Activated T-cell treated with anti-CD3 and anti-CD28 coated beads, Interleukin-2, amount 50 U/mL, for 72 hours (primary cell): Measurements from ENCODE around the gene CCDC102A. TPM values are rescaled to one million over a fixed set of nuclear protein-coding genes. Genes with fewer than 3 reads are reported as not detected.

Experiments
- ATAC-seq, 2 donors: fragments of 150-1000 bp; cut with Tn5 transposase; replicated peaks in 1 of 2; 2 replicates each; pipeline ENCODE4 v1.10.0; 2021; ENCODE audit warnings: moderate library complexity in 2 of 2, mild to moderate bottlenecking in 1 of 2
- DNase-seq, 2 donors: peaks; one replicate each; pipeline ENCODE4 v3.0.0; 2021 to 2022; ENCODE audit warnings: mixed read lengths in 1 of 2
- H3K27ac Mint-ChIP-seq: one replicate; pipeline ENCODE4 v1.8.0; 2022; ENCODE audit warnings: mild to moderate bottlenecking, moderate library complexity, mixed read lengths
- H3K27me3 Mint-ChIP-seq: one replicate; pipeline ENCODE4 v1.8.0; 2022; ENCODE audit warnings: low read depth, mixed read lengths
- H3K36me3 Mint-ChIP-seq, 2 donors: one replicate each; pipeline ENCODE4 v1.8.0; 2022; ENCODE audit warnings: mixed read lengths in 2 of 2, mild to moderate bottlenecking in 1 of 2; ENCODE audit not compliant: insufficient read depth in 2 of 2
- H3K4me1 Mint-ChIP-seq: one replicate; pipeline ENCODE4 v1.8.0; 2022; ENCODE audit warnings: low read depth, mixed read lengths
- H3K4me3 Mint-ChIP-seq, 2 donors: one replicate each; pipeline ENCODE4 v1.8.0; 2022; ENCODE audit warnings: mild to moderate bottlenecking in 2 of 2, mixed read lengths in 2 of 2, moderate library complexity in 2 of 2
- H3K9me3 Mint-ChIP-seq, 2 donors: one replicate each; pipeline ENCODE4 v1.8.0; 2022; ENCODE audit warnings: mixed read lengths in 2 of 2
- total RNA-seq, 2 donors: library from RNA; stranded (reverse); gene quantifications; one replicate each; pipeline ENCODE4 v1.2.3, GENCODE V29; 2022

Gene CCDC102A
- total RNA-seq, 2 donors from 2014 or later = 8.1 to 14.6 TPM

- ATAC-seq (no peak), DNase-seq (no peak)
- H3K27me3 Mint-ChIP-seq = no peaks in the 10 kb centered on the region
- H3K27ac Mint-ChIP-seq = no peak overlapping the region
- no peaks in the 10 kb centered on the region for H3K36me3 Mint-ChIP-seq
- no peaks in the 10 kb centered on the region for H3K9me3 Mint-ChIP-seq
- no peak overlapping the region for H3K4me3 Mint-ChIP-seq
- no peaks in the 10 kb centered on the region for H3K4me1 Mint-ChIP-seq
These were observed 18.7 kb downstream of the CCDC102A start for GRCh38 chr16:57517397-57518367.

GRCh38 chr16:57516773-57517172 is 19.6 kb downstream of the CCDC102A start:
- H3K4me1 Mint-ChIP-seq = no peaks in the 10 kb centered on the region
- H3K27me3 Mint-ChIP-seq = no peaks in the 10 kb centered on the region
- no peaks in the 10 kb centered on the region for H3K9me3 Mint-ChIP-seq
- H3K4me3 Mint-ChIP-seq = no peak overlapping the region
- H3K27ac Mint-ChIP-seq = no peak overlapping the region
- no peak for DNase-seq
- no peaks in the 10 kb centered on the region for H3K36me3 Mint-ChIP-seq
- ATAC-seq = no peak

- Mint-ChIP-seq H3K27me3 (no peaks in the 10 kb centered on the region), H3K9me3 (no peaks in the 10 kb centered on the region)
- ATAC-seq = no peak
These were observed 20.1 kb downstream of the CCDC102A start for GRCh38 chr16:57516176-57516725.

GRCh38 chr16:57514791-57515600 is 21.4 kb downstream of the CCDC102A start:
- Mint-ChIP-seq H3K4me1 (no peaks in the 10 kb centered on the region), H3K4me3 (no peak overlapping the region), H3K27ac (no peak overlapping the region), H3K27me3 (no peaks in the 10 kb centered on the region), H3K9me3 (no peaks in the 10 kb centered on the region), H3K36me3 (no peaks in the 10 kb centered on the region)
- ATAC-seq (no peak), DNase-seq (no peak)

More at GRCh38 chr16:57516176-57516725, 20.1 kb downstream of the CCDC102A start:
- H3K4me1 Mint-ChIP-seq = no peaks in the 10 kb centered on the region
- H3K36me3 Mint-ChIP-seq = no peaks in the 10 kb centered on the region
- no peak overlapping the region for H3K27ac Mint-ChIP-seq
- DNase-seq = no peak
- no peak overlapping the region for H3K4me3 Mint-ChIP-seq

GRCh38 chr16:57514371-57514770 is 22.0 kb downstream of the CCDC102A start:
- no peaks in the 10 kb centered on the region for H3K36me3 Mint-ChIP-seq
- no peaks in the 10 kb centered on the region for H3K27me3 Mint-ChIP-seq
- ATAC-seq = no peak

GRCh38 chr16:57513371-57514102 is 22.8 kb downstream of the CCDC102A start:
- DNase-seq (no peak), ATAC-seq (no peak)
- H3K4me3 Mint-ChIP-seq = no peak overlapping the region
- H3K27me3 Mint-ChIP-seq = no peaks in the 10 kb centered on the region
- H3K27ac Mint-ChIP-seq = no peak overlapping the region
- H3K36me3 Mint-ChIP-seq = no peaks in the 10 kb centered on the region
- H3K9me3 Mint-ChIP-seq = no peaks in the 10 kb centered on the region
- no peaks in the 10 kb centered on the region for H3K4me1 Mint-ChIP-seq

More at GRCh38 chr16:57514371-57514770, 22.0 kb downstream of the CCDC102A start:
- no peak for DNase-seq
- H3K4me1 Mint-ChIP-seq = no peaks in the 10 kb centered on the region
- H3K27ac Mint-ChIP-seq = no peak overlapping the region
- no peaks in the 10 kb centered on the region for H3K9me3 Mint-ChIP-seq
- no peak overlapping the region for H3K4me3 Mint-ChIP-seq

GRCh38 chr16:57512296-57513001 is 23.9 kb downstream of the CCDC102A start:
- H3K4me1 Mint-ChIP-seq = no peaks in the 10 kb centered on the region
- H3K36me3 Mint-ChIP-seq = no peaks in the 10 kb centered on the region
- H3K27me3 Mint-ChIP-seq = no peaks in the 10 kb centered on the region
- ATAC-seq (no peak), DNase-seq (no peak)
- no peak overlapping the region for H3K27ac Mint-ChIP-seq
- H3K4me3 Mint-ChIP-seq = no peak overlapping the region
- no peaks in the 10 kb centered on the region for H3K9me3 Mint-ChIP-seq

- Mint-ChIP-seq H3K27me3 (no peaks in the 10 kb centered on the region), H3K4me3 (no peak overlapping the region), H3K9me3 (no peaks in the 10 kb centered on the region), H3K27ac (no peak overlapping the region), H3K4me1 (no peaks in the 10 kb centered on the region), H3K36me3 (no peaks in the 10 kb centered on the region)
- ATAC-seq = no peak
- no peak for DNase-seq
These were observed 26.1 kb downstream of the CCDC102A start for GRCh38 chr16:57510016-57510871.

GRCh38 chr16:57509231-57509923 is 27.0 kb downstream of the CCDC102A start:
- no peak for ATAC-seq
- no peak overlapping the region for H3K27ac Mint-ChIP-seq
- no peaks in the 10 kb centered on the region for H3K4me1 Mint-ChIP-seq
- no peaks in the 10 kb centered on the region for H3K27me3 Mint-ChIP-seq
- no peaks in the 10 kb centered on the region for H3K36me3 Mint-ChIP-seq
- no peak for DNase-seq
- H3K4me3 Mint-ChIP-seq = no peak overlapping the region
- no peaks in the 10 kb centered on the region for H3K9me3 Mint-ChIP-seq

- Mint-ChIP-seq H3K27me3 (no peaks in the 10 kb centered on the region), H3K4me3 (no peak overlapping the region), H3K4me1 (no peaks in the 10 kb centered on the region), H3K9me3 (no peaks in the 10 kb centered on the region), H3K36me3 (no peaks in the 10 kb centered on the region), H3K27ac (no peak overlapping the region)
- no peak for ATAC-seq
- no peak for DNase-seq
These were observed 28.3 kb downstream of the CCDC102A start for GRCh38 chr16:57508035-57508425.
